ENCODE measurements around the gene PLXNB2.

Gene PLXNB2

DNA sequence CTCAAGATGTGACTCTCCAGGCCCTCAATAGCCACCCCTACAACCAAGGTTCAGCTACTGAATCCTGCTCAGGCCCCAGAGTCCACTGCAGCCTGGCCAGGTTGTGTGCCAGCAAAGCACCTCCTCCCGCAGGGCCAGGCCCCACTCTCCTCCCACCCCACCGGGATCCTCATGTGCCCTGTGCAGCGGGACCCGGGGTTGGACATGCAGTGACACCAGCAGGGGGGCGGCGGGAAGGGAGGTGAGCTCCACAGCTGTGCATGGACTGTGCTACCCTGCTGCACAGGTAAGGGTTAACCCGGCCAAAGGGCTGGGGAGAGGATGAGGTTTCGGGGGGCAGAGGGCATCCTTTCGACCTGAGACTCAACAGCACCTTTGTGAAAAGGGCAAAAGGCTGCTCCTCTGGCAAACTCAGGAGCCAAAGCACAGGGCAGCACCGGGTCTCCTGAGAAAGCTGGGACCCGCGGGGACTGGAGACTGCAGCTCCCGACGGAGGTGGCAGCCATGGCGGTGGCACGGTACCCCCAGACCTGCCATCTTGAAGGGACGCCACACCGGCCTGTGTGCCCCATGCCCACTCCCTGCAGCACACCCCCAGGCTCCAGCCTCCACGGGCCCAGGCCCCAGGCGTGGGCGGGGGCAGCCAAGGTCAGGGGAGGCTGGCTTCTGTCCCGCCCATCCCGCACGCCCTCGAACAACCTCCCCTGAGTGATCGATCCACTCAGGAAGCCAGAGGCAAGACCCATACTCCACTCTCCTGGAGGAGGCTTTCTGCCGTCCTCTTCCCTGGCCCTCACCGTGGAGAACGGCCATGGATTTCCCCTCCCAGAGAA is 10.6 kb downstream of the PLXNB2 start:
- DNase-seq (ENCODE audit: low read depth in 2 of 2) = no peak

DNA sequence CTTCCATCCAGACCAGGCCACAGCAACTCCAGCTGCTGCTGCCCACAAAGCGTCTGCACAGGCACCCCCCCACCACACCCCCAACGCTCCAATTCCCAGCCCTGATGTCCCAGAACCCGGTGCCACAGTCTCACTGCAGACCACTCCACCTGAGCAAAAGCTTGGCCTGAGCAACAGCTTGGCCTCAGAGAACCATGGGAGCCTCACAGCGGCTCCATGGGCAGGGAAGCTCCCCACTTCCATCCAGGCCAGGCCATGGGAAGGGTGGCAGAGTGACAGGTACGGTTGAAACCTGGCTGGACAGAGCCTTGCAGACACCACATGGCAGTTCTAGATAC is 13.2 kb downstream of the PLXNB2 start:
- DNase-seq (ENCODE audit: low read depth in 2 of 2) = no peak

DNA sequence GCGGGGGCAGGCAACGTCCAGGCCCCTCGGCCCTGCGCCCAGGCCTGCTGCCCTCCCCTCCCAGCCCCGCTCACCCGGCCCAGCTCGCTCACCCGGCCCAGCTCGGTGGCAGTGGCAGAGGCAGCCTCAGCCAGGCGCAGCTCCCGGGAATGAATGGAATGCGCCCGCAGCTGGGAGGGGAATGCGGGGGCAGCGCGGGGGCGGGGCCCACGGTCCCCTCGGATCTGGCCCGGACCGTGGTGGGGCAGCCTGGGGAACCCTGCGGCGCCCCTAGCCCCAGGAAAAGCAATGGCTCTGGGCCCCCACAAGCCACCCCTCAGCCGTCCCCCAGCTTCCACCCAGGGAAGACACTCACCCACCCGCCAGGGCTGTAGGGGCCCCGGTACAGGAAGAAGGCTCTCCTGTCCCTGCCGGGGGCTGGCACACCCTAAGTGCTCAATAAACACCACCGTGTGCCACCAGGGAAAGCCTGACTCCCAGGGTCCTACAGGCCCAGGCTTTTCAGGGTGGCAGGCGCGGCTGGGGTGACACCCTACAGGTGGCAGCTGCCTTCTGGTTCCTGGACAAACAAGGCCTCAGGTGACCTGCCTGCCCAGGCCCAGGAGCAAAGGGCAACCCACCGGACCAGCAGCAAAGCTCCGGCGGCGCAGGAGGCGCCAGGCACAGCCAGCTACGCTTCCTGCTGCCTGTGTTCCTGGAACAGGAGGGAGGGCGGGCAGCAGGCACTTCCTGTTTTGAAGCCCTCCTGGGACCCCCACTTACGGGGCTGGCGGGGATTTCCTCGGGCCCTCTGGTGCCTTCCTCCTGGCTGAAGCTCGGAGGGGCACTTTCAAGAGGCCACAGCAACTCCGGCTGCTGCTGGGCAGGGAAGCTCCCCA is 13.8 kb downstream of the PLXNB2 start:
- no peak for DNase-seq (ENCODE audit: low read depth in 2 of 2)

DNA sequence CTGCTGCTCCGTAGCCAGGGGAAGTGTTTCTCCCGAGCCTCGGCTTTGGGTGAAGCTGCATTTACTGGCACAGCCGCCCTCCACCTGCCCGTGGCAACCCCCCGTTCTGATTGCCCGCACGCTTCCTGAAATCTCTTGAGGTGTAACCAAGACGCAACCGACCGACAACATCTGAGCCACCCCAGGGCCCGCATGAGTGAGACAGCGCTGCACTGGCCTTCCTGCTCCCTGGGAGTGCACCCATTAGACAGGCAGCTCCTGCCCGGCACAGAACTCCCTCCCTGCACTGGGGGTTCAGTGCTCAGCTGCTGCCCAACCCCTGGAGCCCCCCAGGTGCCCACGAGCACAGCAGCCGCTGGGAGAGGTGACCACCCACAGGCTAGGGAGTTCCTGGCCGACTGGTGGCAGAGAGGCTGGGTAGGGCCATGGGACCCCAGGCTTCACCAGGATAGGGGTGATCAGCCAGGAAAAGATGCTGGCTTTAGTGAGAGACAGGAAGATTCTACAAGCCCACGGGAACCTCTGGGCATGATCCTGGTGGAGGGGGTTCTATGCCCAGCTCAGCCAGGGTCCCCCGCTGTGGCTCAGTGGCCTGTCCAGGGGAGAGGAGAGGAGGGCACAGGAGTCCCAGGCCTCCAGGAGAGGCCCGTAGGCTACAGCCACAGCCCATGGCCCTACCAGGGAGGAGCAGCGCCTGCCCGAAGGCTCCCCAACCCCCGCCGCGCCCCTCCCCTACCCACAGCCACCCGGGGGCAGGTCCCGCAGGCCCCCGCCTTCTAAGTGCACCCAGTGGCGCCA is 14.6 kb downstream of the PLXNB2 start:
- DNase-seq (ENCODE audit: low read depth in 2 of 2) = no peak

DNA sequence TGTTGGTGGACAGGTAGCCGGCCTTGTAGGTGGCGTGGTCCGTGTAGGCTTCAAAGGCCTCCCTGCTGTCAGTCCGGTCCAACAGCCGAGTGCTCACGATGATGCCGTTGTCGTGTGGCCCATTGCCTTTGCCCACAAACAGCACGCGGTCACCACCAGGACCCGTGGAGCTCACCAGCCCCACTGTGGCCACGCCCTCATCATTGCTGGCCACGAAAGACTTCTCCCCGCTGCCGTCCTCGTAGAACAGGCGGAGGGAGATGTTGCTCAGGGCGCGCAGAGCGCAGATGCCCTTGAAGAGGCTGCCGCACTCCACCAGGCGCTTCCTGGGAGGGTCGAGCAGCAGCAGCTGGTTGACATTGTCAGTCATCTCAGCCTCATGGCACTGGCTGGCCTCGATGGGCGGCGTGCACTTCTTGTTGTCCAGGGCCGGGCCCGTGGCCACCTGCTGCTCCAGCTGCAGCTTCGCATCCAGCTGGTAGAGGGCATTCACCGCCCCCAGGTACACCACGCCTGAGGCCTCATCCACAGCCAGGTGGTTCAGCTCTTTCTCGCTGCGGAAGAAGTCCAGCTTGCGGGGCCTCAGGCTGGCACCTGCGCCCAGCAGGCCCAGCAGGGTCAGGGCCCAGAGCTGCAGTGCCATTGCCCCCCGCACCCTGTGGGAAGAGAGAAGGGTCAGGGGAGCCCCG is 17.4 kb downstream of the PLXNB2 start:
- DNase-seq (ENCODE audit: low read depth in 2 of 2) = no peak

DNA sequence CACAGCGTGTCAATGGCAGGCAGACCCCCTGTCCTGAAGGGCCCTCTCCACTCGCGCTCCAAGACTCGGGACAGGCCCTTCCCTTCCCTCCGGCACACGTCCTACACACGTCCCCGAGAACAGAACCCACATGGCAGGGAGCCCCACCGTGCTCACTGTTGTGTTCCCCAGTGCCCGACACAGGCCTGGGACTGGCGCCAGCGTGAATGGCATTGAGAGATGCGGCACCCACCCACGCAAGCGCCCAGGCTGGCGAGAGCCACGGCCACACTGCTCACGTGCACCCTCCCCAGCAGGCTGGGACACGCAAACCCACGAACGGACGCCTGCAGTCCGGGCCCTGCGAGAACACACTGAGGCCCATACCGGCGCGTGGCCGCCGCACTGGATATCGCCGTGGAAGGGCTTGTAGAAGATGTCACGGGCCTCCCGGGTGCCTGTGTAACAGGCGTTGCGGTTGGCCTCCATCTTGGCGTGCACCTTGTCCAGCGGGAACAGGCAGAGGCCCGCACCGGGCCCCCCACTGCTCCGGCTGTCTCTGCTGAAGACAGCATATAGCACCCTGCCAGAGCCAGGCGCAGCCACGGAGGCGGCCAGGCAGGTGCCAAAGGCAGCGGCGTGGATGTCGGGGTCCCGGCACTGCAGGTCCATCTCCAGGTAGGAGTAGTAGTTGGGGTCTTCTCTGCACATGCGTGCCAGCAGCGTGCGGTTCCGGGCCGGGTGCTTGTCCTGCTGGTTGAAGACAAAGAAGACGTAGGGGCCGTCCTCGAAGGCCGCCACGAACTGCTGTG is 18.1 kb downstream of the PLXNB2 start:
- no peak for DNase-seq (ENCODE audit: low read depth in 2 of 2)

DNA sequence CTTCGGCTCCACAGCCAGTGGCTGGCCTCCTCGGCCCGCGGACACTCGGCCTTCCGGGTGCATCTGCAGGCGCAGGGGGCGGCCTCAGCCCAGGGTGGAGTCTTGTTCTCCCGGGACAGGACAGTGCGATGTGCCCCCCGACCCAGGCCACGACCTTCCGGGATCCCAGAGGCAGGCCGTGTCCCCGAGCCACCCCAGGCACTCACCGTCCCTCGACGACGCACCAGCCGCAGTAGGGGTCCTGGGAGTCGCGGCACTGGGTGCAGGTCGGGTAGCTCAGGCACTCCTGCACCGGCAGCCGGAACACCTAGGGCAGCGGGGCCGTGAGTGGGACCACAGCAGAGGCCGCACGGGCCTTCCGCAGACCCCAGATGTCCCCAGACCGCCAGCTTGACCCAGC is 19.7 kb downstream of the PLXNB2 start:
- DNase-seq (ENCODE audit: low read depth in 2 of 2) = no peak

DNA sequence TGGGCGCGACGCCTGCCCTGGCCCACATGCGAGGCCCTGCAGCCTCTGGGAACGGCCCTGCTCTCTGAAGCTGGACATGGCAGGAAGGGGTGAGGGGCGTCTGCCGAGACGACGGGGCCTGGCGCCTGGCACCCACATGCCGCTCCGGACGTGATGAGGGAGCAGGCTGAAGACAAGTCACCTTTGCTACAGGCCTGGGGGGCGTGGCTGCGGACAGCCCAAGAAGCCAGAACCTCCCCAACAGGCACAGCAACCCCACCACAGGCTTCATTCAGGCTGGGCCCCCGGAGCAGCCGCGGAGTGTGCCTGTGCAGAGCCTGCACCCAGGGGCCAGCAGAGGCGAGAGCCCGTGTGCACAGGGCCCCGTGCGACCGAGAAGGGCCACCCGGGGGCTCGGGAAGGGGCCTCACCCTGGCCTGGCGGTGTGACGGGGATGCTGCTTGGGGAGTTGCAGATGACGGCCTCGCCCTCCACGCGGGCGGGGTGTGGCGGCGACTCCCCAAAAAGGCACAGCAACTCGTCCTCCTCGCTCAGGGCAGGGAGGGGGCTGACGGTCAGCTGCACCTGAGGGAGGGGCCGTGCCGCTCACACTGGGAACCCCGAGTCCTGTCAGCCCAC is 20.6 kb downstream of the PLXNB2 start:
- DNase-seq (ENCODE audit: low read depth in 2 of 2) = no peak

DNA sequence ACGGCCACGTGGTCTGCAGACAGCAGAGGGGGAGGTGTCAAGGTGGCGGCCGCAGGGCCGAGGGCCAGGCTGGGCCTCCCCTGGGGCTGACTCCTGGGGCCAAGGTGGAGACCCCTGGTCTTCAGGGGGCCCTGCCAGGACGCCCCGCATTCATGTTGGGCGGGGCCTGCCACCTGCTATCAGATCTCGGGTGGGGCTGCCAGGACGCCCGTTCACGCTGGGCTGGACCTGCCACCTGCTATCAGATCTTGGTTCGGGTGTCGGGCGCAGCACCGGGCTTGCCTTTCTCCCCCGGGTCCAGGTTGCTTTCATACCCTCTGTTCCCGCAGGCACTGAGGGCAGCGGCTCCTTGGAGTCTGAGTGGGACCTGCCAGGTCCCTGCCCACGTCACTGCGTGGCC is 21.2 kb downstream of the PLXNB2 start:
- no peak for DNase-seq (ENCODE audit: low read depth in 2 of 2)

DNA sequence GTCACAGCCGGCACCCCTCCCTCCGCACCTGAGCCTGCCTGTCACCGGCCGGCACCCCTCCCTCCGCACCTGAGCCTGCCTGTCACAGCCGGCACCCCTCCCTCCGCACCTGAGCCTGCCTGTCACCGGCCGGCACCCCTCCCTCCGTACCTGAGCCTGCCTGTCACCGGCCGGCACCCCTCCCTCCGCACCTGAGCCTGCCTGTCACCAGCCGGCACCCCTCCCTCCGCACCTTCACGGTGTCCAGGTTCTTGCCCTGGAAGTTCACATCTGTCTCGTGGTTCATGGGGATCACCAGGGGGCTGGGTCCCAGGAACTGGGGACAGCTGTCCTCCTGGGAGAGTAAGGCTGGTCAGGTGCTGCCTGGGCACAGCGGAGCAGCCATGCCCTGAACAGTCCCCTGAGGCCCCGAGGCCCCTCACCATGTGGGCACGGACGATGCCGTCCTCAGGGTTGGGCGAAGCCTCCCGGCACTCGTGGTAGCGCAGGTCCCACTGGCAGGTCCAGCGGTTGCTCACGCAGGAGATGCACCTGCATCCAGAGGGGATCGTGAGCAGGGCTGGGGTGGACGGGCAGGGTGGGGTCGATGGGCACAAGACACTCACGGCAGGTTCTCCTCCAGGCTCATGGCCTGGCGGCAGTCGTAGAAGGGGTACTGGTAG is 21.7 kb downstream of the PLXNB2 start:
- no peak for DNase-seq (ENCODE audit: low read depth in 2 of 2)

DNA sequence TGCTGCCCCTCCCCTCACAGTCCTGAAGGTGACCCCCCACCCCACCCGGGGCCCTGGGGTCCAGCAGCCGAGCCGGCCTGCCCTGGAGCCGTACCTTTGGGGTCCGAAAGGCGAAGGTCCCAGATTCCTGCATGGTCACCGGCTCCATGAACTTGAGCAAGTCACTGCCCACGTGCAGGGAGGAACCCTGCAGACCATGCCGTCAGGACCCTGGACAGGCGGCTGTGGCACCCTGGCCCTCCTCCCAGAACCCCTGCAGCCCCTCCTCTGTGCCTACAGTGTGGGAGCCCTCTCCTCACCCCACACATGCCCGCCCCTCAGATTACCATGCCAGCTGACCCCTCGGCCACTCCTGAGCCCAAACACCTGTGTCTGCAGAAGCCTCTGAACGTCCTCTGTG is 23.0 kb downstream of the PLXNB2 start:
- DNase-seq (ENCODE audit: low read depth in 2 of 2) = no peak

DNA sequence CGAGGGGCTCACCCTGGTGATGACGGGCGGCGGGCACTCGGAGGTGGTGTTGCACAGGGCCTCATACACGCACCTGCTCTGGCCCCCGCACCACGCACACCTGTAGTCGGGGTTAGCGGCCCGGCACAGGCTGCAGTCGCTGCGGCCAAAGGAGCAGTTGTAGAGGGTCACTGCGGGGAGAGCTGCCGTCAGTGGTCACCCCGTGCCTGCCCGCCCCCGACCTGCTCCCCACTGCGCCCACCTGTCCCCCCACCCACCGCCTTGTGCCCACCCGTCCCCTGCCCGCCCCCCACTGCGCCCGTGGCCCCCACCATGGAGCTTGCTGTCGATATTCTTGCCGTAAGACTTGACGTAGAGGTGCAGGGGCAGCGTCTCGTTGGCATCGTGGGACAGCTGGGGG is 23.6 kb downstream of the PLXNB2 start:
- no peak for DNase-seq (ENCODE audit: low read depth in 2 of 2)

DNA sequence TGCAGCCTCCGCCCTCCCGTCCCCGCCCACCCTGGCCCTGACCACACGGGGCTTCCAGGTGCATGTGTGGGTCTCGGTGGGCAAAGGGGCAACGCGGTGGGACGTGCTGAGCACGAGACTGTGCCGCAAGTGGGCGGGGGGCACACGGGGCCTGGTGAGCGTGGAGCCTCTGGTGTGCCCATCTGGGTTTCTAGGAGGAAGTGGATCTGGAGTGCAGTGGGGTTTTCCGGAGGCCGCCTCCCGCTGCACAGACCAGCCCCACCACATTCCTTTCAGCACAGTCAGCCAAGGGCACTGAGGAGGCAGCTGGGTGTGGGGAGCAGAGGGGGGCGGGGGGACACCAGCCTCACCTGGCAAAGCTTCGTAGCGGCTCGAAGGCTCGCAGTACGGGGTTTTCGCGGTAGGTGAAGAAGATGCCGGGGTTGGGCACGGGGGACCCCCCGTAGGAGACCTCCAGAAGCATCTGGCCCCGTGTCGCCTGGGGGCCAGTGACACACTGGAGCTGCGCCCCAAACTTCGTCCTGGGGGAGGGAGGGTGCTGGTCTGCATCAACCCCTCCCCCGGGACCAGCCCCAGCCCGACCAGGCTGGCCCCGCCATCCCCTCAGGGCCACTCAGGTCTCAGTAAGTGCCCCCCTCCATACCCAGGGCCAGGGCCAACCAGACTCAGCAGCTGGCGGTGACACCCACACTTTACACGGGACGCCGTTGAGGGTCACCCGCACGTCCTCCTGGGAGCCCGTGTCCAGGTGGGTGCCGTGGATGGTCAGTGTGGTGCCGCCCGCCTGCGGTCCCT is 24.9 kb downstream of the PLXNB2 start:
- DNase-seq (ENCODE audit: low read depth in 2 of 2) = no peak

DNA sequence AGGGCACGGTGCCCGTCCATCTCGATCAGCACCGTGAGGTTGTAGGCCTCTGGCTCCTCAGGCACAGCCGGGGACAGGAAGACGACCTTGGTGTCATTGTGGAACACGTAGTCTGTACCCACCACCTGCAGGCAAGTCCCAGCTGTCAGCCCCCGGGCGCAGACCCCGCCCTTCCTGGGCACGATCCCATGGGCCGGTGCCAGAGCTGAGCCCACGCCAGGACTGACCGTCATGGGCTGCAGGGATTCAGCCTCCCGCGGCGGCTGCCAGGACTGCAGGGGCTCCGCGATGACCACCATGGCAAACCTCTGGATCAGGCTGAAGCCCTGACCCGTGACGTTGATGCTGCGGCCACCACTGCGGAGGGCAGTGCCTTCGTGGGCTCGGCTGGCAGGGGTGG is 25.5 kb downstream of the PLXNB2 start:
- no peak for DNase-seq (ENCODE audit: low read depth in 2 of 2)

DNA sequence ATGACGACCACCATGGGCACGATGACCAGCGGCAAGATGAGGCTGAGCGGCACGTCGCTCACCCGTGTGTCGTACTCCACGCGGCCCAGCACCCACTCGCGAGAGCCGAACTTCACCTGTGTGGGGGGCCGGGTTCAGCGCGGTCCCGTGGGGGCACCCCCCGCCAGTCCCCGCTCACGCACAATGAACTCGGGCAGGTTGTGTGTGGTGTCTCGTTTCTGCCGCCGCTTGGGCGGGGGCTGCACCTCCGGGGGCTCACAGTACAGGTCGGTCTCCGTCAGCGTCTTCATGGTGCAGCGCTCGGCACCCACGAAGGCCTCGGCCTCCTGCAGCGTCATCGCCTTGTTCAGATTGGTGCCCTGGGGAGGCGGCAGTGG is 26.1 kb downstream of the PLXNB2 start:
- DNase-seq (ENCODE audit: low read depth in 2 of 2) = no peak

DNA sequence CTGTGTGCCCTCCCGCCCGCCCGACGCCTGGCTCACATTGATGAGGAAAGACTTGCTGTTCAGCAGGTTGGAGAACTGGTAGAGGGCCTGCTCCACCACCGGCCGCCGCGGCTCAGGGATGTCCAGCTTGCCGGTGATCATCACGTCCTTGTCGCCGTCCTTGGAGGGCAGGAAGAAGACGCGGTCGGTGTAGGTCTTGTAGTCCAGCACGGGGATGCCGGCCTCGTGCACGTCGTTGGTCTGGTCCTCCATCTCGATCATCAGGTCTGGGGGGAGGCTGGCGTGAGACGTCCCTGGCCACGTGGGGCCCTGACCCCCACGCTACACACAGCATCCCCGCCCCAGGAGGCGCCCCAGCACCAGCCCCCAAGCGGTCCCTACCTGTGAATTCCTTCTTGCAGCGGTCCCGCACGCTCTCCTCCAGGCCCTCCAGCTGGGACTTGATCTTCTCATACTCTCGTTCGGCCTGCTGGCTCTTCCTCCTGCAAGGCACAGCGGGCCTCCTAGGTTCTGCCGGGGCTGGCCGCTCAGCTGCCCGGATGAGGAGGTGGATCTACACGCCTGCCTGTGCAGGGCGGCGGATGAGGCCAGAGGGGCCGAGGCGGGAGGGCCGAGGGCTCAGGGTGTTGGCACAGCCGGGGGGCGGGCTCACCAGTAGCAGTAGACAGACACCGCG is 26.6 kb downstream of the PLXNB2 start:
- no peak for DNase-seq (ENCODE audit: low read depth in 2 of 2)

DNA sequence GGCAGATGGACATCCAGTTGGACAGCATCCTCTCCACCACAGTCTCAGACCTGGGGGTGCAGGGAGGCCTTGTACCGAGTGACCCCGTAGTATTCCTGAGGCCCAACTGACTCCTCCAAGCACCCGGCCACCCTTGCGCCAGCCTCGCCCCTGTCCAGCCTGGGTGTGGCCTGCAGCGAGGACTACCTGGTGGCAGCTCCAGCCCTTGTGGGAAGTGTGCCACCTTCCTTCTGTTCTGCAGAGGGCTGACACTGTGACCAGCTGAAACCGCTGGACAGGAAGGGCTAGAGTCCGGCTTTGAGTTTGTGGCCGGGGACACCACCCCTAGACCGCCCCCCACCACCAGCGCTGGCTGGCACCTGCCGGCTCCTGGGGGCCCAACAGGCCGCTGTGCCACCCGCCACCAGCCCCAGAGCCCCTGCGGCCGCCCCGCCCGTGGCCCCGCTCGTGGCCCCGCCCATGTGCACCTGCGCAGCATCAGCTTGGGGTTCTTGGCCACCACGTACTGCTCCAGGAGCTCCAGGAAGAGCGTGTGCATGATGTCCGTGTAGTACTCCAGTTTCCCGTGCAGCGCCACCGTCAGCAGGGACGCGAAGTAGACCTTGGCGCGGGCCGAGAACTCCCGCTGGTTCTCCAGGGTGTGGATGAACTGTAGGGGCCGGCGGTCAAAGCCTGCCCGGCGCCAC is 27.3 kb downstream of the PLXNB2 start:
- no peak for DNase-seq (ENCODE audit: low read depth in 2 of 2)
